ENCODE data around the gene SLC6A13.

- TF ChIP-seq CTCF (IDR thresholded peaks at IDR 0.05), result no peak
- no peak for TF ChIP-seq POLR2A (IDR thresholded peaks at IDR 0.05)
These were observed 4.9 kb downstream of the SLC6A13 start for GRCh38 chr12:257521-258321.

All from right lobe of liver (tissue), 4 donors.